Suprapubic skin (tissue), 3 donors: ENCODE data around the gene CAPN13.

Source experiments
- POLR2A ChIP-seq, 2 donors: fragments of 450-650 bp; IDR thresholded peaks; one replicate each; pipeline ENCODE4 v1.6.1; 2017; ENCODE audit warnings: antibody characterized with exemption in 2 of 2, mild to moderate bottlenecking in 2 of 2, moderate library complexity in 2 of 2
- TF ChIP-seq, protein P1 (sequence below), 2 donors: fragments of 200-600 bp in 1 of 2; fragments of 450-650 bp in 1 of 2; sonication (generic) in 1 of 2; IDR thresholded peaks; one replicate each; pipeline ENCODE4 v1.5.1; 2016 to 2019; ENCODE audit warnings: antibody characterized with exemption in 2 of 2, mild to moderate bottlenecking in 1 of 2, moderate library complexity in 1 of 2

DNA sequence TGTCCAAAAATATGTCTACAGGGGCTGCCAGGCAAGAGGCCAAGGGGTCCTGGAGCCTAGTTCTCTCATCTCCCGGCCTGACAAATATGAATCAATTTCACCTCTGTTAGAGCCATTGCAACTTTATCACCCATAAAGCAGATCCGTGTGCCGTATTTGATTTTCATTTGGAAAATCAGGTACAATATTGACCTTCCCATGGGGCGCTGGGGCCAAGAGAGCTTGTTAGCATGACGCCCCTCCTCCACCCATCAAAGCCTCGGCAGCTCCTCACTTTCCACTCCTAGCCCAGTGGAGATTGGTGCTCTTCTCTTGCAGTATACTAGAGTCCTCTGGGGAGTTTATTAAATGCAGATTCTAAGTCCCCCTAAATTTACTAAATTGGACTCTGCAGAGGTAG is 96.8 kb downstream of the CAPN13 start:
- TF ChIP-seq POLR2A (IDR thresholded peaks at IDR 0.05), result no peak
- TF ChIP-seq, protein P1, sequence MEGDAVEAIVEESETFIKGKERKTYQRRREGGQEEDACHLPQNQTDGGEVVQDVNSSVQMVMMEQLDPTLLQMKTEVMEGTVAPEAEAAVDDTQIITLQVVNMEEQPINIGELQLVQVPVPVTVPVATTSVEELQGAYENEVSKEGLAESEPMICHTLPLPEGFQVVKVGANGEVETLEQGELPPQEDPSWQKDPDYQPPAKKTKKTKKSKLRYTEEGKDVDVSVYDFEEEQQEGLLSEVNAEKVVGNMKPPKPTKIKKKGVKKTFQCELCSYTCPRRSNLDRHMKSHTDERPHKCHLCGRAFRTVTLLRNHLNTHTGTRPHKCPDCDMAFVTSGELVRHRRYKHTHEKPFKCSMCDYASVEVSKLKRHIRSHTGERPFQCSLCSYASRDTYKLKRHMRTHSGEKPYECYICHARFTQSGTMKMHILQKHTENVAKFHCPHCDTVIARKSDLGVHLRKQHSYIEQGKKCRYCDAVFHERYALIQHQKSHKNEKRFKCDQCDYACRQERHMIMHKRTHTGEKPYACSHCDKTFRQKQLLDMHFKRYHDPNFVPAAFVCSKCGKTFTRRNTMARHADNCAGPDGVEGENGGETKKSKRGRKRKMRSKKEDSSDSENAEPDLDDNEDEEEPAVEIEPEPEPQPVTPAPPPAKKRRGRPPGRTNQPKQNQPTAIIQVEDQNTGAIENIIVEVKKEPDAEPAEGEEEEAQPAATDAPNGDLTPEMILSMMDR (IDR thresholded peaks at IDR 0.05), result no peak
